ENCODE data around the gene G2E3. TPM values are rescaled to one million over a fixed set of nuclear protein-coding genes. Genes with fewer than 3 reads are reported as not detected.

G2E3 gene
- total and polyA plus RNA-seq, 2 of the 13 experiments (the other 11 are each of a cell fraction or from before 2014, with no cell fraction given): 22.8 to 63.0 TPM

DNA sequence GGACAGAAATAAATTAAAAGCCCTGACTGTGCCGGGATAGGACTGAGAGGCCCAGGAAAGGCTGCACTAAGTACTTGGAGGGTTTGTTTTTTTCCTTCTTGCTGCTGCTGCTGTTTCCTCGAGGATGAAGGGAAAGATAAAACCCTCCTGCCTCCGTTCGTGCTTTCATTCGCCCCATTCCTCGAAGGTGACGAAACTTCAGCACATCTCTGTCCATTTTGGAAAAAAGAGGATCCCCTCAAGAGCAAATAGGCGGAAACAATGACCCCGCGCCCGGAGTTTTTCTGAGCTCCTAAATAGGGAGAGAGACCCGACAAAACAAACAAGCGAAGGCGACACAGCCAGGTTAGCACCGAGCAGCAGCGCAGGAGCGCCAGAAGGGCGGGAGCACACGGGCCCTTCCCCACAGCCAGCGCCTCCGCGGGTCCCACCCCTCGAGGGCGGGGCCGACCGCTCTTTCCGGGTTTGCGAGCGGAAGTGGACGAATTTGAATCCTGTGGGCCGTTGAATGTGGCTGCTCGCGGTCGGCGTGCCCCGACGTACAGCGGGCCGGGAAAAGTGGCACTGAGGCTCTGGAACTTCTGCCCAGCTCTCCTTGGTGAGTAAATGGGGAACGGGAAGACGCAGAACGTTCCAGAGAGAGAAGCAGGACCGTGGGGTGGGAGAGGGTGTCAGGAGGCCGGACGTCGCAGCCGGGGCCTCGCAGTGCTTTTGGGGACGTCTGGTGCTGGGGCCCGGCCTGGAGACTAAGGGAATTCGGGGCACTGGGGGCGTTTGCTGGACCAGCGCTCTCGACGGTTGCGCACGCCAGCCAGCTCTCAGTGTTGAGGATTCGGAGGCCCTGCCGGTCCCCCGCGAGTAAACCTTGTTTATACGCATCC, at the start of gene G2E3 (continued):
- peak; percentile 90; the same call in 1 of the 2 replicates for TF ChIP-seq CHCHD3 (CRISPR knock-in tag; IDR thresholded peaks at IDR 0.05)
- TF ChIP-seq, protein P1, sequence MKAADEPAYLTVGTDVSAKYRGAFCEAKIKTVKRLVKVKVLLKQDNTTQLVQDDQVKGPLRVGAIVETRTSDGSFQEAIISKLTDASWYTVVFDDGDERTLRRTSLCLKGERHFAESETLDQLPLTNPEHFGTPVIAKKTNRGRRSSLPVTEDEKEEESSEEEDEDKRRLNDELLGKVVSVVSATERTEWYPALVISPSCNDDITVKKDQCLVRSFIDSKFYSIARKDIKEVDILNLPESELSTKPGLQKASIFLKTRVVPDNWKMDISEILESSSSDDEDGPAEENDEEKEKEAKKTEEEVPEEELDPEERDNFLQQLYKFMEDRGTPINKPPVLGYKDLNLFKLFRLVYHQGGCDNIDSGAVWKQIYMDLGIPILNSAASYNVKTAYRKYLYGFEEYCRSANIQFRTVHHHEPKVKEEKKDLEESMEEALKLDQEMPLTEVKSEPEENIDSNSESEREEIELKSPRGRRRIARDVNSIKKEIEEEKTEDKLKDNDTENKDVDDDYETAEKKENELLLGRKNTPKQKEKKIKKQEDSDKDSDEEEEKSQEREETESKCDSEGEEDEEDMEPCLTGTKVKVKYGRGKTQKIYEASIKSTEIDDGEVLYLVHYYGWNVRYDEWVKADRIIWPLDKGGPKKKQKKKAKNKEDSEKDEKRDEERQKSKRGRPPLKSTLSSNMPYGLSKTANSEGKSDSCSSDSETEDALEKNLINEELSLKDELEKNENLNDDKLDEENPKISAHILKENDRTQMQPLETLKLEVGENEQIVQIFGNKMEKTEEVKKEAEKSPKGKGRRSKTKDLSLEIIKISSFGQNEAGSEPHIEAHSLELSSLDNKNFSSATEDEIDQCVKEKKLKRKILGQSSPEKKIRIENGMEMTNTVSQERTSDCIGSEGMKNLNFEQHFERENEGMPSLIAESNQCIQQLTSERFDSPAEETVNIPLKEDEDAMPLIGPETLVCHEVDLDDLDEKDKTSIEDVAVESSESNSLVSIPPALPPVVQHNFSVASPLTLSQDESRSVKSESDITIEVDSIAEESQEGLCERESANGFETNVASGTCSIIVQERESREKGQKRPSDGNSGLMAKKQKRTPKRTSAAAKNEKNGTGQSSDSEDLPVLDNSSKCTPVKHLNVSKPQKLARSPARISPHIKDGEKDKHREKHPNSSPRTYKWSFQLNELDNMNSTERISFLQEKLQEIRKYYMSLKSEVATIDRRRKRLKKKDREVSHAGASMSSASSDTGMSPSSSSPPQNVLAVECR (CRISPR knock-in tag; IDR thresholded peaks at IDR 0.05; ENCODE audit: borderline replicate concordance): peak; percentile 100
- TF ChIP-seq ZNF350 (CRISPR knock-in tag; IDR thresholded peaks at IDR 0.05; ENCODE audit: borderline replicate concordance, low read depth): peak; percentile 99
- TF ChIP-seq ZSCAN31 (CRISPR knock-in tag; IDR thresholded peaks at IDR 0.05; ENCODE audit: low read depth): peak; percentile 97
- peak; percentile 58; the same call in 1 of the 2 replicates for TF ChIP-seq DPF2 (CRISPR knock-in tag; IDR thresholded peaks at IDR 0.05; ENCODE audit: borderline replicate concordance, low read depth)
- TF ChIP-seq ZNF749 (CRISPR knock-in tag; IDR thresholded peaks at IDR 0.05; ENCODE audit: borderline replicate concordance): no peak
- peak; percentile 88; the same call in 1 of the 2 replicates for TF ChIP-seq ZNF367 (CRISPR knock-in tag; IDR thresholded peaks at IDR 0.05; ENCODE audit: borderline replicate concordance)
- TF ChIP-seq CCAR2 (optimal IDR thresholded peaks at IDR 0.05; ENCODE audit: low read depth, low read length): no peak
- TF ChIP-seq ZNF160 (CRISPR knock-in tag; IDR thresholded peaks at IDR 0.05): peak; percentile 86
- TF ChIP-seq SRSF1 (optimal IDR thresholded peaks at IDR 0.05; ENCODE audit: low read depth, low read length): peak; percentile 98
- peak; percentile 37; the same call in 1 of the 2 replicates for TF ChIP-seq ZBTB21 (CRISPR knock-in tag; IDR thresholded peaks at IDR 0.05)
- peak; percentile 60 for TF ChIP-seq XBP1 (CRISPR knock-in tag; IDR thresholded peaks at IDR 0.05)
- TF ChIP-seq, protein P2, sequence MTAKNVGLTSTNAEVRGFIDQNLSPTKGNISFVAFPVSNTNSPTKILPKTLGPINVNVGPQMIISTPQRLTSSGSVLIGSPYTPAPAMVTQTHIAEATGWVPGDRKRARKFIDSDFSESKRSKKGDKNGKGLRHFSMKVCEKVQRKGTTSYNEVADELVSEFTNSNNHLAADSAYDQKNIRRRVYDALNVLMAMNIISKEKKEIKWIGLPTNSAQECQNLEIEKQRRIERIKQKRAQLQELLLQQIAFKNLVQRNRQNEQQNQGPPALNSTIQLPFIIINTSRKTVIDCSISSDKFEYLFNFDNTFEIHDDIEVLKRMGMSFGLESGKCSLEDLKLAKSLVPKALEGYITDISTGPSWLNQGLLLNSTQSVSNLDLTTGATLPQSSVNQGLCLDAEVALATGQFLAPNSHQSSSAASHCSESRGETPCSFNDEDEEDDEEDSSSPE (CRISPR knock-in tag; IDR thresholded peaks at IDR 0.05): peak; percentile 98
- TF ChIP-seq KDM5A (IDR thresholded peaks at IDR 0.05; ENCODE audit: borderline replicate concordance, low read length): peak; percentile 90
- TF ChIP-seq, protein P3, sequence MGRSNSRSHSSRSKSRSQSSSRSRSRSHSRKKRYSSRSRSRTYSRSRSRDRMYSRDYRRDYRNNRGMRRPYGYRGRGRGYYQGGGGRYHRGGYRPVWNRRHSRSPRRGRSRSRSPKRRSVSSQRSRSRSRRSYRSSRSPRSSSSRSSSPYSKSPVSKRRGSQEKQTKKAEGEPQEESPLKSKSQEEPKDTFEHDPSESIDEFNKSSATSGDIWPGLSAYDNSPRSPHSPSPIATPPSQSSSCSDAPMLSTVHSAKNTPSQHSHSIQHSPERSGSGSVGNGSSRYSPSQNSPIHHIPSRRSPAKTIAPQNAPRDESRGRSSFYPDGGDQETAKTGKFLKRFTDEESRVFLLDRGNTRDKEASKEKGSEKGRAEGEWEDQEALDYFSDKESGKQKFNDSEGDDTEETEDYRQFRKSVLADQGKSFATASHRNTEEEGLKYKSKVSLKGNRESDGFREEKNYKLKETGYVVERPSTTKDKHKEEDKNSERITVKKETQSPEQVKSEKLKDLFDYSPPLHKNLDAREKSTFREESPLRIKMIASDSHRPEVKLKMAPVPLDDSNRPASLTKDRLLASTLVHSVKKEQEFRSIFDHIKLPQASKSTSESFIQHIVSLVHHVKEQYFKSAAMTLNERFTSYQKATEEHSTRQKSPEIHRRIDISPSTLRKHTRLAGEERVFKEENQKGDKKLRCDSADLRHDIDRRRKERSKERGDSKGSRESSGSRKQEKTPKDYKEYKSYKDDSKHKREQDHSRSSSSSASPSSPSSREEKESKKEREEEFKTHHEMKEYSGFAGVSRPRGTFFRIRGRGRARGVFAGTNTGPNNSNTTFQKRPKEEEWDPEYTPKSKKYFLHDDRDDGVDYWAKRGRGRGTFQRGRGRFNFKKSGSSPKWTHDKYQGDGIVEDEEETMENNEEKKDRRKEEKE (IDR thresholded peaks at IDR 0.05): no peak
- peak; percentile 99 for TF ChIP-seq POLR2G (IDR thresholded peaks at IDR 0.05; ENCODE audit: low read depth, low read length)
- TF ChIP-seq FOXP1 (IDR thresholded peaks at IDR 0.05): no peak
- TF ChIP-seq FOXP1 (CRISPR knock-in tag; IDR thresholded peaks at IDR 0.05): peak; percentile 46; the same call in 1 of the 2 replicates
- TF ChIP-seq KAT2B (IDR thresholded peaks at IDR 0.05; ENCODE audit: borderline replicate concordance, low read depth, low read length): 0 out of 2 replicates have a peak, but pooled peaks have one; percentile 12
